GM19395 (cell line): ENCODE data around the gene LRRC4B.
"Not testable (repeated sequence)": the region's sequence is repeated elsewhere in the genome, so short reads cannot be mapped to it uniquely, and the experiment has no call there.

Experiments used
- ATAC-seq: cut with Tn5 transposase; IDR thresholded peaks from one replicate; pipeline ENCODE4 v1.9.1; 2021; ENCODE audit warnings: mild to moderate bottlenecking, moderate library complexity; ENCODE audit not compliant: unreplicated experiment

The LRRC4B gene, protein sequence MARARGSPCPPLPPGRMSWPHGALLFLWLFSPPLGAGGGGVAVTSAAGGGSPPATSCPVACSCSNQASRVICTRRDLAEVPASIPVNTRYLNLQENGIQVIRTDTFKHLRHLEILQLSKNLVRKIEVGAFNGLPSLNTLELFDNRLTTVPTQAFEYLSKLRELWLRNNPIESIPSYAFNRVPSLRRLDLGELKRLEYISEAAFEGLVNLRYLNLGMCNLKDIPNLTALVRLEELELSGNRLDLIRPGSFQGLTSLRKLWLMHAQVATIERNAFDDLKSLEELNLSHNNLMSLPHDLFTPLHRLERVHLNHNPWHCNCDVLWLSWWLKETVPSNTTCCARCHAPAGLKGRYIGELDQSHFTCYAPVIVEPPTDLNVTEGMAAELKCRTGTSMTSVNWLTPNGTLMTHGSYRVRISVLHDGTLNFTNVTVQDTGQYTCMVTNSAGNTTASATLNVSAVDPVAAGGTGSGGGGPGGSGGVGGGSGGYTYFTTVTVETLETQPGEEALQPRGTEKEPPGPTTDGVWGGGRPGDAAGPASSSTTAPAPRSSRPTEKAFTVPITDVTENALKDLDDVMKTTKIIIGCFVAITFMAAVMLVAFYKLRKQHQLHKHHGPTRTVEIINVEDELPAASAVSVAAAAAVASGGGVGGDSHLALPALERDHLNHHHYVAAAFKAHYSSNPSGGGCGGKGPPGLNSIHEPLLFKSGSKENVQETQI

GRCh38 chr19:50567882-50568727 is at the start of gene LRRC4B:
LRRC4B (minus strand) TSS chr19:50568435; CDS start chr19:50548838, 19,597 bp downstream.
- no peak for ATAC-seq

- ATAC-seq = not testable (repeated sequence)
Observed at GRCh38 chr19:50612504-50613404, 44.5 kb upstream of the LRRC4B start.

- no peak for ATAC-seq
Observed at GRCh38 chr19:50607874-50608785, 39.9 kb upstream of the LRRC4B start.

GRCh38 chr19:50607388-50607787 is 39.2 kb upstream of the LRRC4B start:
- ATAC-seq = no peak

DNA sequence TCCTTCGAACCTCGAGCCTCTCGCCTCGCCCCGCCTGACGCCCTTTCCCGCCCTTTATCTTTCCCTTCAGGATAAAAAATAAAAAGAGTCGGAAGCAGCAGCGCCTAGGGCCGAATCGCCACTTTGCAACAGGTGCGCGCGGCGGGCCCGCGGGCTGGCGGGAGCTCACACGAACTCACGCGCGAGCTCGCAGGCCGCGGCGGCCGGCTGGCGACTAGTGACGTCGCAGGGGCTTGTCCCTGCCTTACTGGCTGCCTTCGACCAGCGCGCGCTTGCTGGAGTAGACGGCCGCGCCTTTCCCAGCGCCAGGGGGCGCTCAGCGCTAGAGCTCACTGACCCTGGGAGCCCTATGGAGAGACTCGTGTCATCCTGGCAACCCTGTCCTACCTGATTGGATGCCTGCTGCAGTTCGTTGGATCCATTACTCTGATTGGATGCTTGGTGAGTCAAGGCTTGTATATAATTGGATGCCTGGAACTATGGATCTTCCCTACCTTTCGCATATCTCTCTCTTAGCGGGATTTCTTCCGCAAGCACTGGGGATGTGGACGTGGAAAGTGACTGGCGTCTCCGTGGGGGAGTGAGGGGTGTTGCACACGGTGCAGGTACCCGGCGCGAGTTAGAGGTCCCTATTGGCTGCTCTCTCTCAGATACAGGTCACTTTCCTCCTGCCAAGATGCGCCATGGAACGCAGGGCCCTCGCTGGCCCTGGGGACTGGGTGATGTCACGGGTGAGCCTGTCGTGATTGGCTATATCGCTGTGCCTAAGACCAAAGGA is 38.0 kb upstream of the LRRC4B start:
- ATAC-seq = not testable (repeated sequence)

GRCh38 chr19:50604264-50605073 is 36.2 kb upstream of the LRRC4B start:
- ATAC-seq = not testable (repeated sequence)

- ATAC-seq = no peak
Observed at GRCh38 chr19:50602935-50603334, 34.7 kb upstream of the LRRC4B start.

GRCh38 chr19:50602496-50602895 is 34.3 kb upstream of the LRRC4B start:
- no peak for ATAC-seq

DNA sequence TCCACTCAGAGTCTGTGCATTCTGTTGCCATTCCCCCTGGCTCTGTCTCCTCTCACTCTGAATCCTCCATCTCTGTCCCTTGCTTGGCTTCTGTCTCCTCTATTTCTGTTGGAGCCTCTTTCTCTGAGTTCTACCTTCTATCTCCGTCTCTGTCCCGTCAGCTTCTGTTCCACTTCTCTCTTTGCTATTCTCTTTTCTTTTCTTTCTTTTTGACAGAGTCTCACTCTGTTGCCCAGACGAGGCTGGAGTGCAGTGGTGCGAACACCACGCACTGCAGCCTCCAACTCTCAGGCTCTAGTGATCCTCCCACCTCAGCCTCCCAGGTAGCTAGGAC is 33.8 kb upstream of the LRRC4B start:
- ATAC-seq = no peak

- no peak for ATAC-seq
Observed at GRCh38 chr19:50601407-50602088, 33.3 kb upstream of the LRRC4B start.

DNA sequence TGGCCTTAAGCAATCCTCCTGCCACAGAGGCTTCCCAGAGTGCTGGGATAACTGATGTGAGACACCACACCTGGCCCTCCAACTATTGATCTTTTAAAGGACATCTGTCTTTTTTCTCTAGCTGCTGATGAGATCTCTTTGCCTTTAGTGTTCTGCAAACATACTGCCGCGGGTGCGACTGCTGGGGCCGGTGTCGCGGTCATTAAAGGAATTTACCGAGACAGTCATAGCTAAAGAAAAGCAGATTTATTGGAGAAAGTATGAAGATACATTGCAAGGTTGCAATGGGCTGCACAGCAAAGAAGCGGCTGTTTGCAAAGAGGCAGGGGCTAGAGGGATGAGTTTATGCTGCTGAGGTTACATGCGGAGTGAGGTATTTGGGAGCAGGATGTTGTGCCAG is 31.2 kb upstream of the LRRC4B start:
- ATAC-seq = no peak

GRCh38 chr19:50590191-50590590 is 22.0 kb upstream of the LRRC4B start:
- ATAC-seq = no peak

GRCh38 chr19:50581795-50582660 is 13.8 kb upstream of the LRRC4B start:
- ATAC-seq = not testable (repeated sequence)

DNA sequence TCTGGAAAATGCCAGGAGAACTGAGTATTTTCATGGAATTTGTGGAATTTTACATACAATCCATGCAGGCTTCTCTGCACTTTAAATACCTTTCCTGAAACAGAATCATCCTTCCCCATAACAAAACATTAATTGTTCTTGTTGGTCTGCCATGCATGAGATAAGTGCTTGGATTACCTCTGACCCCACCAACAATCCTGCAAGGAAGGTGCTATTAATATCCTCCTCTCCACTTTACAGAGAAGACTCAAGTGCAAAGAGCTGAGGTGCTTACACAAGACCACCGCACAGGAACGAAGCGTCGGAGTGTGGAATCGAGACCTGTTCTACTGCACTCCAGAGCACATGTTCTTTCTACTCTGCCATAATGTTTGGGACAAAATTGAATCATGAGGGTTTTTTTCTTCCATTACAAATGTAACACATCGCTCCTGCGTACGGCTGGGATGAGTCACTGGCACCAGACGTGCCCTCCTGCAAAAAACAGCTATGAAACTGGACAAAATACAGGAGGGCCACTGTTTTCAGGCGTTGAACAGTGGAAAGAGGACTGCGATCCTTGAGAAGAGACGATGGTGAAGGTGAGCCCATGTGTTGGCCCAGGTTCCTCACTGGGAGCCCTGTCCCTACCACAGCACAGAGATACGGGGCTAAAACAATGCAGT is 12.9 kb upstream of the LRRC4B start:
- no peak for ATAC-seq

DNA sequence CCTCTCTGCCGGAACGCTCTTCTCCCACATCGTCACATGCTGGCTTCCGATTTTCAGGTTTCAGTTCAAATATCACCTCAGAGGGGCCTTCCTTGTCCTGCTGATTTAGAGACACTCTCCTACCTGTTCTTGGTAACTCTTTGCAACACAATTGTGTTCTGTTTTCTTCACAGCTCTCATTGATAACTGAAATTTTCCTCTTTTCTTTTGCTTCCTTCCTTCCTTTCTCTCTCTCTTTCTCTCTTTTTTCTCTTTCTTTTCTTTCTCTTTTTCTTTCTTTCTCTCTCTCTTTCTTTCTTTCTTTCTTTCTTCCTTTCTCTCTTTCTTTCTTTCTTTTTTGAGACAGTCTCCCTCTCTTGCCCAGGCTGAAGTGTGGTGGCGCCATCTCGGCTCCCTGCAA is 12.0 kb upstream of the LRRC4B start:
- no peak for ATAC-seq

DNA sequence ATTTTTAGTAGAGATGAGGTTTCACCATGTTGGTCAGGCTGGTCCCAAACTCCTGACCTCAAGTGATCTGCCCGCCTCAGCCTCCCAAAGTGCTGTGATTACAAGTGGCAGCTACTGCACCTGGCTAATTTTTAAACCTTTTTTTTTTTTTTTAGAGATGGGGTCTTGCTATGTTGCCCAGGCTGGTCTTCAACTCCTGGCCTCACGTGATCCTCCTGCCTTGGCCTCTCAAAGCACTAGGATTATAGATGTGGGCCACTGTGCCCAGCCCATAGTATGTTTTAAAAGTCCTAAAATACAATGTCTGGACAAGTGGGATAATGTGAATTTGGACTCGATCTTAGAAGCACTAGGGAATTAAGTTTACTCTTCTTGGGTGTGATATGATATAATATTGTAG is 8.5 kb upstream of the LRRC4B start:
- not testable (repeated sequence) for ATAC-seq
